Breast epithelium (tissue), 3 donors: Measurements from ENCODE around the gene AFF3.

Experiments used
- CTCF ChIP-seq, 3 donors: fragments of 450-650 bp; IDR thresholded peaks; one replicate each; pipeline ENCODE4 v1.5.1; 2016 to 2017; ENCODE audit warnings: antibody characterized with exemption in 3 of 3, mild to moderate bottlenecking in 3 of 3, moderate library complexity in 3 of 3
- POLR2A ChIP-seq: fragments of 450-650 bp; IDR thresholded peaks from one replicate; pipeline ENCODE4 v1.6.1; 2016; ENCODE audit warnings: antibody characterized with exemption, mild to moderate bottlenecking, moderate library complexity

- TF ChIP-seq POLR2A (no peak), CTCF (IDR thresholded peaks at IDR 0.05) (no peak)
Observed at GRCh38 chr2:99544608-99545007, 597.8 kb downstream of the AFF3 start.
